Measurements from ENCODE around the gene AHI1.
"Not testable (repeated sequence)": the region's sequence is repeated elsewhere in the genome, so short reads cannot be mapped to it uniquely, and the experiment has no call there.

The AHI1 gene

DNA sequence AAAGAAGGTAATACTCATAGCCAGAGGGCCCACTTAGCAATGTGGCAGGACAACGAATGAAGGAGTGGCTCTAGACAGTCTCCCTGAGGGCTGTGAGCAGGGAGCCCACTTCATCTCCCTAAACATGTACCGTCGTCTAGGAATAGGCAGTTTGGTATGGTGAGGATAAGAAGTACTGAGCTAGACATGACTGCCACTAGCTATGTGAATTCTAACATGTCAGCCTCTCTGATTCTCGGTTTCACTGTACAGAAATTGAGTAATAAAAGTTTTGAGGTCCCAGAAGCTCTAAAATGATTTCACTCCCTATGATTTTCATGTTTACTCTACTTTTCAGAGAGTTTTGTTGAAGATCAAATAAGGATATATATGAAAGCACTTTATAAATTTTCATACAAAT, 107.1 kb downstream of the AHI1 start:
- no peak for DNase-seq (ENCODE audit: low spot score)

DNA sequence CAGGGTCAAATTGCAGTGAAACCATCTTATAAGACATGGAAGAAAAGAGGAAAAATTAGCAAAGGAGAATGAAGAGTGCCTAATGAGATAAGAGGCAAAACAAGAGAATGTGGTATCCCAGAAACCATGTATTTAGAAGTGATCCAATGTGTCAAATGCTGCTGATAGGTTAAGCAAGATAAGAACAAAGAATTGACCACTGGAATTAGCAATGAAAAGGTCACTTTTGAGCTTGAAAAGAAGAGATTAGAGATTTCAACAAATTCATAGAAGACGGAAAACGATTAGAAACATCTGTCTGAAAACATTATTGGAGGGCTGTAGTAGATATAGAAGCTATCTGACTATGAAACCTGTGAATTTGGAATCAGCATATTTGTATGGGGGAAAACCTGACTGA, 112.2 kb downstream of the AHI1 start:
- no peak for DNase-seq (ENCODE audit: low spot score)

DNA sequence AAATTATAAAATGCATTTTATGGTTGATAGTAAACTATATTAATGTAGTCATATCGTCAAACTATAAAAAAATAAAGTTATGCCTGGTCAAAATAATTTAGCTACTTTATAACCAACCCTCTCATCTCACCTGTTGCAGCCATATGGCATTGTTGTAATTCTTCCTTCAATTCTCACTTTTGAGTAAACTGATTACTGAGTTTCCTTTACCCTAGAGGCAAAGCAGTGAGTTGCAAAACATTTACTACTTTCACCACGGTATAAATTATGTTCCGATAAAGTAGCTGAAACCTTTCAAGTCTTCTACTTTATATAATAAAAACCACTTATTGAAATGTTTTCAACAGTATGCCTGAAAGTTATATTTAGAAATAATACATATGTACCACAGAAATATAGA, 113.8 kb downstream of the AHI1 start:
- DNase-seq (ENCODE audit: low spot score) = no peak

DNA sequence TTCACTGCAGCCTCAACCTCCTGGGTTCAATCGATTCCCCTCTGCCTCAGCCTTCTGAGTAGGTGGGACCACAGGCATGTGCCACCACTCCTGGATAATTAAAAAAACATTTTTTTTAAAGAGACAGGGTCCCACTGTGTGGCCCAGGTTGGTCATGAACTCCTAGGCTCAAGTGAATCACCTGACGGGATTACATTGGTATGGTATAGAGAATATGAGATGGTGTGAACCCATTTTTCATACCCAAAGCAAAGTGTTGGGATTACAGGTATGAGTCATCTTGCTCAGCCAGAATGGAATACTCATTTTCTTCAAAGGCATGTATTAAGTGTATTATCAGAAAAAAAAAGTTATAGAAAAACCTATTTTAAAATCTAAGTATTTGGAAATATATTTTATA, 114.2 kb downstream of the AHI1 start:
- DNase-seq (ENCODE audit: low spot score) = no peak

DNA sequence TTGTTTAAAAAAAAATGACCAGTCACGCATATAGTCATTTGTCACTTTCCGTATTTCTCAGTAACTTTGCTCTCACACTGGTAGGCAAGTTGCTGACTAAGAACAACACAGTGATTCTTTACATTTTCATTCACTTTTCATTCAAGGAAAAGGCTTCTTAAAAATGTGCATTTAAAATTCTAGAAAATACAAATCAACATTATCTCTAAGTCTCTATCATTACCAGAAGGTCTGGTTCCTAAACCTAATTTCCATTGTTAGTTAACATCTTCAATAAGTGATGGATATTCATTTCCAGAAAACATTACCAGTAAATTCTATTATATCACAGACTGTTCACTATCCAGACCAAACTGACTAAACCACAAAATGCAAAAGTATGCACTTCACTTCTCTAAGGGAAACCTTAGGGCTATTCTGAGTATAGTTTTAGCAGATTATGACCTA, 115.3 kb downstream of the AHI1 start:
- no peak for DNase-seq (ENCODE audit: low spot score)

DNA sequence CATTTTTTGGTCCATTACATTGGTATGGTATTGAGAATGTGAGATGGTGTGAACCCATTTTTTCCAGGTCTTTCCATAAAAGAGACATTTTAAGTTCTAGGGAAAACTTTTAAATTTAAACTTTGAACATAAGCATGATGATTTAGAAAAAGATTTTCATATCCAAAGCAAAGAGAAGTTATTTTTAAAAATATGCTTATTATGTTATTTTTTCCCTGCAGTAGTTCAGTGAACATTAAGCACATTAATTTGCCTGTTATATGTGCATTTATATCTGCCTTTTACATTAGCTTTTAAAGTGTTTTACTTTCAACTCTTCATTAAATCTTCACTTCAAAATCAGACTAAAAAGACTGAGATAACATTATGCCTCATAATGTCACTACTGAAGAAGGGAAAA, 116.7 kb downstream of the AHI1 start:
- no peak for DNase-seq (ENCODE audit: low spot score)

GRCh38 chr6:135379647-135380046, 117.9 kb downstream of the AHI1 start:
- DNase-seq (ENCODE audit: low spot score) = no peak

- no peak for DNase-seq (ENCODE audit: low spot score)
Observed at GRCh38 chr6:135372758-135373157, 124.8 kb downstream of the AHI1 start.

- DNase-seq (ENCODE audit: low spot score) = not testable (repeated sequence)
Observed at GRCh38 chr6:135363622-135364021, 133.9 kb downstream of the AHI1 start.

DNA sequence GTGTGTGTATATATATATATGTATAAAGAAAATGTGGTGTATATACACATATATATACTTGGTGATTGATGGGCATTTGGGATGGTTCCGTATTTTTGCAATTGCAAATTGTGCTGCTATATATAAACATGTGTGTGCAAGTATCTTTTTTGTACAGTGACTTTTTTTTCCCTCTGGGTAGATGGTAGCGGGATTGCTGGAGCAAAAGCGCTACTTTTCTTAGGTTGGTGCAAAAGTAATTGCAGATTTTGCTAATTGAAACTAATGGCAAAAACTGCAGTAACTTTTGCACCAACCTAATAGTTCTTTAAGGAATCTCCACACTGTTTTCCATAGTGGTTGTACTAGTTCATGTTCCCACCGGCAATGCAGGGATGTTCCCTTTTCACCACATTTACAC, 135.4 kb downstream of the AHI1 start:
- DNase-seq (ENCODE audit: low spot score) = no peak

DNA sequence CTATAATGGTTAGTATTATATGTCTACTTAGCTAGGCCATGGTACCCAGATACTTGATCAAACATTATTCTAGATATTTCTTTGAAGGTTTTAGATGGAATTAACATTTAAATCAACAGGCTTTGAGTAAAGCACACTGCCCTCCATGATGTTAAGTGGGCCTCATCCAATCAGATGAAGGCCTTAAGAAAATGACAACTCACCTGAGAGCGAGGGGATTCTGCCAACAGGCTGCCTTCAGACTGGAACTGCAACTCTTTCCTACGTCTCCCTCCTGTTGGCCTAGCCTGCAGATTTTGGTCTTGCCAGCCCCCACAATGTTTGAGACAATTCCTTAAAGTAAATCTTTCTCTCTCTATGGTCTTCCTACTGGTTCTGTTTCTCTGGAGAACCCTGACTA, 137.3 kb downstream of the AHI1 start:
- no peak for DNase-seq (ENCODE audit: low spot score)

DNA sequence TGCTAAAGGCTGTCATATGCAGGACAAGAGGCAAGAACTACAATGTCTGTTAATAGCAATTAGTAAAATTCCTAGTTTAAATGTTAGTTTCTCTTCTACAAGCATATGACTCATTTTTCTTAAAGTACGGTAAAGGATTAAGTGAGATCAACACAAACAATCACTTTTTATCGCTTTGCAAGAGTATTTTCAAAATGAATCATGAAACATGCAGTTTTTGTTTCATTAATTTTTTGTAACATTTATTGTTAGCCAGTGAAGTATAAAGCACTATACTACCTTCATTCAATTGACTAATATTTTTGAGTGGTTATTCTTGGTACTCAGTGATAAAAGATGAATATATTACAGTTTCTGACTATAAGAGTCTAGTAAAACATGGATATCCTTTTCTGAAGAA, 138.6 kb downstream of the AHI1 start:
- DNase-seq (ENCODE audit: low spot score) = no peak

GRCh38 chr6:135358251-135358821, 139.2 kb downstream of the AHI1 start:
- DNase-seq (ENCODE audit: low spot score) = no peak

- no peak for DNase-seq (ENCODE audit: low spot score)
Observed at GRCh38 chr6:135354407-135354806, 143.1 kb downstream of the AHI1 start.

DNA sequence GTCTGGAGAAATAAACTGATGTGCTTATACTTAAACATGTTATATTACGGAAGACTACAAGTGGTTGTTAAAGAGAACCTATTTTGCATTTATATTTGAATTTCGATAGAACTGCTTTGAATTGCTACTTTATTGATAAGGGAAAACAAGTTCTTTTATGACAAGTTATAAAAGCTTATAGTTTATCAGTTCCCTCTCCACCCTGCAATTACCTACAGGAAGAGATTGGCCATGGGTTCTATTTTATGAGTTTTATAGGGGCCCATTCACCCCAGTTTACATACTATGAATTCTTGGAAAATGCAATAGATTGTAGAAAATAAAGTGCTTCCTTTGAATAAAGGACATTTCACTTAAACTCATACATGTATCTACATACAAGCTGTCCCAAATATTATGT, 144.4 kb downstream of the AHI1 start:
- DNase-seq (ENCODE audit: low spot score) = no peak

DNA sequence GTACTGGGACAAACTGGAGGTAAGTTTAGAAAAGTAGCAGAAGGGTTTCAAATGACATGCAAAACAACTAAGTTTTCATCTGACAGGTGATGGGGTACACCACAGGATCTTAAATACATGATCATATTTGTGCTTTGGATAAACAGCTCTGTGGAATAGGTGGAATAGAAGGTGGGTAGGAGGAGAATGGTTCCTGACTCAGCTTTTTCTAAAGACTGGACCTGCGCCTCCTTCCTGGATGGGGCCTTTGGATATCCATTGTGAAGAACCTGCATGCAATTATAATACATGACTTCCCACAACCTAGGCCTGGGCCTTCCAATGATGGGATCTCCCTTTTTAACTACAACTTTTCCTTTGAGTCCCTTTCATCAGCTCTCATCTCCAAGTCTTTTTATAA, 145.9 kb downstream of the AHI1 start:
- DNase-seq (ENCODE audit: low spot score) = no peak

GRCh38 chr6:135347887-135348286, 149.7 kb downstream of the AHI1 start:
- no peak for DNase-seq (ENCODE audit: low spot score)

DNA sequence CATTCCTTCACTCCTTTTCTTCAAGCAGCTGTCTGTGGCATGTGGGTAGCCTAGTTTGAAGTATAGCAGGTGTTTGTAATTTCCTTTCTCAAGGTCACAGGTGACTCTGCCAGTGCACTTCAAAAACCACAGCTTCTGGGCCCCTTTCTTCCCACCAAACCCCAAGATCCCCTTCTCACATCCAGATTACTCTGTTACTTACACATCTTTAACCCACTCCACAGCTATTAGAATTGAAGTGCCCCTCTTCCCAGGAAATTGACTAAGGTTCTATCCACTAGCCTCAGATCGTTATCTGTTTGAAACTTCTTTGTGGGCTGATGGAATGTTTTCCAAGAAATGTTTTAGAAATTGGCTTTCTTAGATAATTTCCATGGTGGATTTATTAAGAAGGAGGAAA, 150.8 kb downstream of the AHI1 start:
- no peak for DNase-seq (ENCODE audit: low spot score)

GRCh38 chr6:135344526-135344925, 153.0 kb downstream of the AHI1 start:
- no peak for DNase-seq (ENCODE audit: low spot score)

- not testable (repeated sequence) for DNase-seq (ENCODE audit: low spot score)
Observed at GRCh38 chr6:135339920-135340319, 157.6 kb downstream of the AHI1 start.

DNA sequence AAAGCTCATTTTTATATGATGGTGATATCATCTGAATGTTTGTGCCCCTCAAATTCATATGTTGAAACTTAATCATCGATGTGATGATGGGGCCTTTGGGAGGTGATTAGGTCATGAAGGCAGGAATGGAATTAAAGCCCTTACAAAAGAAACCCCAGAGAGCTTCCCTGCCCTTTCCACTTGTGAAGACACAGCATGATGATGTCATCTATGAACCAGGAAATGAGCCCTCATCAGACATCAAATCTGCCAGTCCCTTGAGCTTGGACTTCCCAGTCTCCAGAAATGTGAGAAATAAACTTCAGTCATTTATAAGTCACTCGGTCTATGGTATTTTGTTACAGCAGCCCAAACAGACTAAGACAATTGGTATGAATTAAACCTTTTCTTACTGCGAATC, 163.4 kb downstream of the AHI1 start:
- DNase-seq (ENCODE audit: low spot score) = no peak

GRCh38 chr6:135331002-135331401, 166.5 kb downstream of the AHI1 start:
- no peak for DNase-seq (ENCODE audit: low spot score)

GRCh38 chr6:135329851-135330803, 167.4 kb downstream of the AHI1 start:
- DNase-seq (ENCODE audit: low spot score) = no peak

- DNase-seq (ENCODE audit: low spot score) = no peak
Observed at GRCh38 chr6:135328136-135328535, 169.4 kb downstream of the AHI1 start.
